ENCODE measurements around the gene ZMYM2.
A peak's percentile ranks its signal among the peaks of the same experiment; 100 is the strongest.
"Not testable (repeated sequence)": the region's sequence is repeated elsewhere in the genome, so short reads cannot be mapped to it uniquely, and the experiment has no call there.

The ZMYM2 gene

DNA sequence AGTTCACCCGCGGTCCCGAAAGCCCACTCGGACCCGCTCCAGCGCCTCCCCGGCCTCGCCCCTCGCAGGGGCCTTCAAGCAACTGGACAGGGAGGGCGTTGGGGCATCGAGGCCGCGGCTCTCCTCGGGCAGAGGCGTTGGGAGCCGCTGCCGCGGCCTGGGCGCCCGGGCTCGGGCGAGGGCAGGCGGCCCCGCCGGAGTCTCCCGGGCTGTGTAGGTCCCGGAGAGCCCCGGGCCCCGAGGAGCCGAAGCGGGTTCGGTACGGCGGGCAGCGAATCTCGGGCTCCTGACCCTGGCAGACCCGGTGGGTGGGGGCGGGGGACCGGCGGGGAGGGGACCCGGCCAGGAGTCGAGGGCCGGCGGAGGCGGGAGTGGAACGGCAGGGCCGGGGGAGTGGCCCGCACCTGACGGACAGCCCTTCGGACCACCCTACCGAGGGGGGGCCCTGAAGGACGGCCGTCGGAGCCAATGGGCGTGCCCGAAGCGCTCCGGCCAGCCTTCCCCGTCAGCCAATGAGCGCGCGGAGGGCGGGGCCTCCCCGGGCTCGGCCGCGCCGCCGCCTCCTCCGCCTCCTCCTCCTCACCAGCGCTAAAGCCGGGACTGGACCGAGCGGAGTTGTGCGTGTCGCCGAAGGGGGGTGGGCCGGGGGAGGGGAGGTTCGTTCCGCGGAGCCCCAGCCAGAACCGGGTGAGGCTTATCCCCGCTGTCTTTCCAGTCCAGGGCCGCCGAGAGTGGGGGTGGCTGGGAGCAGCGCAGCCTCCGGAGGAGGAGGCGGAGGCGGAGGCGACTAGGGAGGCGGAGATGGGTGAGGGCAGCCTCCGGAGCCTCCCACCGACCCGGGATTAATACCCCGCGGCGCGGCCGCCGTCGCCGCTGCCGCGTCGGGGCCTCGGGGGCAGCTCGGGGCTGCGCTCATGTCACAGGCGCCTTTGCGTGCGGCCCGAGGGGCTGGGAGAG lies at the start of gene ZMYM2:
TSS of gene ZMYM2 (plus strand) at position 573 of the 957 bp plus-strand sequence. CDS start 34,346 bp downstream, outside the sequence.
- DNase-seq: peak; percentile 70

DNA sequence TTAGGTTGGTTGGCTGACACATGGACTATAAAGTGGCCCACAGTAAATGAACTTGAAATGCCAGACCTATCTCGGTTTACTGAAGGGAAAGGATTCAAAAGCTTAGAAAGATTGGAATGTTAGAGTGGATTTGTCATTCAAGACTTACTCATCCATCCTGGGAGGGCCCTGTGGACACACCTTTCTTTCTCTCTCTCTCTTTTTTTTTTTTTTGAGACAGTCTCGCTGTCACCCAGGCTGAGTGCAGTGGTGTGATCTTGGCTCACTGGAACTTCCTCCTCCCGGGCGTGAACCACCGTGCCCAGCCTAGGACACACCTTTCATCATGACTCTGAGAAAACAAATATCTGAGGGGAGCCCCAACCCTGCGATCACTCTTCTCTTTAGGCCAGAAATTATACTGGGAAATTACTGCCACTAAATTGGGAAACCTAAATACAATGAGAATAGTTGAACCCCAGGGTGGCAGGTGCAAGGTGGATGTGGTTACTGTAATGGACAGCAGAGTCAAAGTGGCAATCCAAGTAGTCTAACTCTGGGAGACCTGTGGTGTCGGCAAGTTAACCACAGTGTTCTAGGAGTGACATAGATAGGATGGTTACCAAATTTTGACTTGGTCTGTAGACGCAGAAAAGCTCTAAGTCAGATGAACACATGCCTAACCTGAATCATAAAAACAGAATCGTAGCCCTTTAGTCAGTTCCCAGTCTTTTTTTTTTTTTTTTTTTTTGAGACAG lies 48.0 kb upstream of the ZMYM2 start:
- no peak for DNase-seq

GRCh38 chr13:19927117-19927748 lies 31.3 kb upstream of the ZMYM2 start:
- DNase-seq: no peak

DNA sequence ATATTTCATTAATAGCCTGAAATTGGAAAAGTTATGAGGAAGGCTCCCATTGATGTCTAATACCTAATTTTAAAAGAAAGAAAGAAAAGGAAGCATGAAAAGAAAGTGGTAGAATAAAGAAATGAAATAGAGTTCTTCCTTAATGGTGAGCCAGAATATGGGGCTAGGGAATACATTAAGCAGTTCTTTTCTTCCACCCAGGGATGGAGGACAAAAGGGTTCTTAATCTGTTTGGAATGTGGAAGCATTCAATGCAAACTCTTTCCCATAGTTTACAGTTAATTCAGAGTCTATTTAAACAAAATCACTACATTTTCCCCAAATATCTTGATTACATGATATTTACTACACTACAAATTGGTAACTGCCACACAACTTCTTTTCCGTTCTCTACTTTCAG lies 18.4 kb upstream of the ZMYM2 start:
- DNase-seq: no peak

GRCh38 chr13:19950374-19950773 lies 8.2 kb upstream of the ZMYM2 start:
- DNase-seq: no peak

GRCh38 chr13:19952850-19953249 lies 5.7 kb upstream of the ZMYM2 start:
- no peak for DNase-seq

DNA sequence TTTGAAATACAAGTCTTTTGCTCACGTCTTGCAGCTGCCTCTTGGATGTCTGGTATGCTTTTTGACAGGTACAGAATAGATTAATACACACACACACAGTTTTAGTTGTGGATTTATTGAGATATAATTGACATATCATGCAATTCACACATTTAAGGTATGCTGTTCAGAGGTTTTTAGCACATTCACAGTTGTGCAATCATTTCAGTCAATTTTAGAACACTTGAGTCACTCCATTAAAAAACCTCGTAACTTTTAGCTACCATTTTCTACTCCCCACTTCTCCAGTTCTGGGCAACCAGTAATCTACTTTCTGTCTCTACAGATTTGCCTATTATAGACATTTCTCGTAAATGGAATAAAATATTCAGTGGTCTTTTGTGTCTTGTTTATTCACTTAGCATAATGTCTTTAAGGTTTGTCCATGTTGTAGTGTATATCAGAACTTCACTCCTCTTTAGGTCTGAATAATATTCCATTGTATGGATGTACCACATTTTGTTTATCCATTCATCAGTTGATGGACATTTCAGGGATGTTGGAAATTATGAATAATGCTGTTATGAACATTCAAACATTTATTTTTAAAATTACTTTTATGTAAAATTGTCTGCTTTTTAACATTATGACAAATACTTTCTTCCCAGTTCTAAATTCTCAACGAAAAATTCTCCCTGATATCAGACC lies 2.5 kb upstream of the ZMYM2 start:
- no peak for DNase-seq

DNA sequence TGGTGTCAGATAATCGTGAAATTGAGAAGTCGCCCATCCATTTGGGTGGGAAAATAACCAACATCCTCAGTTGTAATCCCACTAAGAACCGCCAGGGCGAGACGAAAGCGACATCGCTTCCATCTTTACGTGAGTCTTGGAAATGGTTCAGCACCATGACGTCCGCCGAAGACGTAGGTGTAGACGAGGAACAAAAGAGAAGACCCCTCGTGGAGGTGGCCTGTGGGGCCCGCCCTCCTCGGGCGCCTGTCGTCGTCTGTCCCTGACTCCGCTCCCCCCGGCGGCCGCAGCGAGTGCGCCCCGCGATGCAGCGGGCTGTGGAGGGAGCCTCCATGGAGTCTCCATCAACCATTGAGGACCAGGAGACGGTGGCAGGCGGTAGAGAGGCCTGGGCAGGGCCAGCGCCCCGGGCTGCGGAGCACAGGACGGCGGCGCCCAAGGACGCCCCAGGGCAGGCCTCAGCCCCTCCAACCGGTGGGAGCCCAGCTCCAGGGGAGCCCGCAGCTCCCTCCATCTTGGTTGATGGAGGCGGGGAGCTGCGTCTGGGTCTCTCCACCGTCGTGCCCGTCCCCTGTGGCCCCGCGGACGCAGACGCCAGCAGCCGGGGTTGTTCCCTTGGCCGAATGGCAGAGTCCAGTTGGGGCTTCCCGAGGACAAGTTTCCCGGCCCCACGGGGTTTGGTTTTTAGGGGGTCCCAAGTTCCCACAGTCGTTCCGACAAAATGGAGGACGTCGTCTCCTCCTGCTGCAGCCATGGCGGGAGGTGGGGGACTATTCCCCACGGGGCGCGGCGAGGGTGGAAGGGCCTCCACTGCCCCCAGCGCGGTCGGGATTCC lies 990 bp upstream of the ZMYM2 start:
- DNase-seq: no peak

- DNase-seq: no peak
Observed at GRCh38 chr13:19959141-19959830, 759 bp downstream of the ZMYM2 start.

GRCh38 chr13:19959831-19960652 lies 1.5 kb downstream of the ZMYM2 start:
- DNase-seq: no peak

DNA sequence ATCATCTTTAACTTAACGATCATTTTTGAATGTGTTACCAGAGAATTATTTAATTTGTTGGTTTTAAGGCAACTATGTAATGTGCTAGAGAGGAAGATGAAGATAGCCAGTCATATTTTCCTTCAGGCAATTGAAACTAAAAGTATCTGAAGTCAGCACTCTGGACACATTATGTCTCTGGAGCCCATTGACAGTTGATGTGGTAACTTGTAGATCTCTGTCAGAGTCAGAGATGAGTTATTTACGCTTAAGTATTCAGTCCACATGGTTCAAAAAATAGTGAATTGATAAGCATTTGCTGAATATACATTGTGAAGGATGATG lies 2.1 kb downstream of the ZMYM2 start:
- no peak for DNase-seq

DNA sequence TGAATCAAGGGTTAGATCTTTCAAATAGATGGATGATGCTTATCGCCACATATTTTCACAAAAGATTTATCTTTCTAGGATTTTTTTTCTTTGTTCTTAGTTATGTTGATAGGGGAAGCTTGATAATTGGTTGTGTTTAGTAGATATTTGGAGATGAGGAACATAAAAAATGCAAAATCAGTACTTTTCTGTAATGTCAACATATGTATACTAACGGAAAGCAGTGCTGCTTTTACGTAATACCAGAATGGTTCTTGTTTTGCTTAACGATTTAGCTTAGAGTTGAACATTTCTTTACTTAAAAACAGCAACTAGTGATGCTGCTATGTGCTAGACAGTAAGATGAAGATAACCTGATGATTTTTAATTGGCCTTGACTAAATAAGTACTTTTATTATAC lies 3.0 kb downstream of the ZMYM2 start:
- DNase-seq: no peak

- no peak for DNase-seq
Observed at GRCh38 chr13:19961924-19962323, 3.4 kb downstream of the ZMYM2 start.

GRCh38 chr13:19962894-19963293 lies 4.4 kb downstream of the ZMYM2 start:
- no peak for DNase-seq

DNA sequence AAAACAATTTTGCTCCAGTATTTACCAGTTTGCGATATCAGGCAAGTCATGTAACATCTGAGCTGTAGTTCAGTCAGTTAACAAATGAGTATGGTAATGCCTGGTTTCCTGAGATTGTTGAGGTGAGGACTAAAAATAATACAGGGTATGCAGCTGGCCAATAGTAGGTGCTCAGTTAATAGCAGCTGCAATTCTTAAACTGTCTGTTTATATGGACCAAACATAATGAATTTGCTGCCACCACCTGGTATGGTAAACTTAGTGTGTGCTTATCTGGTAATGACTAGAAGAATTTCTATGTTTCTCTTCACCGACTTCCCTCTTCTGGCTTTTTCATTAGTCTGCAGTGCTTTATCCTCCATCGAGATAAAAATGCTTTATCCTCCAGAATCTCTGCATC lies 9.1 kb downstream of the ZMYM2 start:
- DNase-seq: no peak

DNA sequence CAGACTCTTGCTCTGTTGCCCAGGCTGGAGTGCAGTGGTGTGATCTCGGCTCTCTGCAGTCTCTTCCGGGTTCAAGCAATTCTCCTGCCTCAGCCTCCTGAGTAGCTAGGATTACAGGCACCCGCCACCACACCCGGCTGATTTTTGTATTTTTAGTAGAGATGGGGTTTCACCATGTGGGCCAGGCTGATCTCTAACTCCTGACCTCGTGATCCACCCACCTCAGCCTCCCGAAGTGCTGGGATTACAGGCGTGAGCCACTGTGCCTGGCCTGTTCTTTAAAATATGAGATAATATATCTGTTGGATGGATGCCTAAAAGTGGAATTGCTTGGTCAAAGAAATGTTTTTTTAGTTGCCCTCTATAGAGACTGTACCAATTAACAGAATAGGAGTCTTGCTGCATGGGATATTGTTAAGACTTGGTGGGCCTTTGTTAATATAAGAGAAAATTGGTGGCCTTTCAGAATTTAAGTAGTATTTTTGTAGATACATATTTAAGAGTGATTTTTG lies 16.0 kb downstream of the ZMYM2 start:
- not testable (repeated sequence) for DNase-seq

GRCh38 chr13:19978831-19979437 lies 20.4 kb downstream of the ZMYM2 start:
- DNase-seq: no peak

GRCh38 chr13:19981685-19982238 lies 23.2 kb downstream of the ZMYM2 start:
- DNase-seq: no peak

- DNase-seq: no peak
Observed at GRCh38 chr13:19982447-19983043, 24.0 kb downstream of the ZMYM2 start.
